H1 (cell line): ENCODE measurements around the gene RPS6KL1.

Experiments used
- CTCF ChIP-seq, 3 experiments: IDR thresholded peaks; 1 replicate in 2 of 3; 2 replicates in 1 of 3; pipeline versions ENCODE4 v1.5.1 to v1.6.1; 2011; ENCODE audit warnings: low read length in 3 of 3, mild to moderate bottlenecking in 3 of 3, inconsistent platforms in 2 of 3, low read depth in 1 of 3, moderate library complexity in 1 of 3; ENCODE audit not compliant: insufficient read depth in 1 of 3; ENCODE audit errors: control extremely low read depth in 1 of 3
- YY1 ChIP-seq: IDR thresholded peaks from 2 replicates; pipeline ENCODE4 v1.6.1; 2011; ENCODE audit warnings: low read depth, mild to moderate bottlenecking, low read length

GRCh38 chr14:74867673-74868072, 55.4 kb downstream of the RPS6KL1 start:
- TF ChIP-seq CTCF (IDR thresholded peaks at IDR 0.05; ENCODE audit: control extremely low read depth in 1 of 3, insufficient read depth in 1 of 3, low read depth in 1 of 3, low read length in 3 of 3) (no peak), YY1 (no peak)
